Activated T-cell treated with anti-CD3 and anti-CD28 coated beads for 1 hour (primary cell): ENCODE results near the gene LCN15.
"Not testable (repeated sequence)": the region's sequence is repeated elsewhere in the genome, so short reads cannot be mapped to it uniquely, and the experiment has no call there.

Experiments used
- DNase-seq: peaks from one replicate; pipeline ENCODE4 v3.0.0-alpha.2; 2020; ENCODE audit warnings: low read depth

The LCN15 gene

GRCh38 chr9:136764301-136764891 lies at the start of gene LCN15:
Gene LCN15, minus strand, starts transcription at chr9:136764518. Its CDS starts 30 bp downstream, at chr9:136764488.
- DNase-seq, result no peak

GRCh38 chr9:136808806-136809158 lies 44.5 kb upstream of the LCN15 start:
- DNase-seq, result no peak

DNA sequence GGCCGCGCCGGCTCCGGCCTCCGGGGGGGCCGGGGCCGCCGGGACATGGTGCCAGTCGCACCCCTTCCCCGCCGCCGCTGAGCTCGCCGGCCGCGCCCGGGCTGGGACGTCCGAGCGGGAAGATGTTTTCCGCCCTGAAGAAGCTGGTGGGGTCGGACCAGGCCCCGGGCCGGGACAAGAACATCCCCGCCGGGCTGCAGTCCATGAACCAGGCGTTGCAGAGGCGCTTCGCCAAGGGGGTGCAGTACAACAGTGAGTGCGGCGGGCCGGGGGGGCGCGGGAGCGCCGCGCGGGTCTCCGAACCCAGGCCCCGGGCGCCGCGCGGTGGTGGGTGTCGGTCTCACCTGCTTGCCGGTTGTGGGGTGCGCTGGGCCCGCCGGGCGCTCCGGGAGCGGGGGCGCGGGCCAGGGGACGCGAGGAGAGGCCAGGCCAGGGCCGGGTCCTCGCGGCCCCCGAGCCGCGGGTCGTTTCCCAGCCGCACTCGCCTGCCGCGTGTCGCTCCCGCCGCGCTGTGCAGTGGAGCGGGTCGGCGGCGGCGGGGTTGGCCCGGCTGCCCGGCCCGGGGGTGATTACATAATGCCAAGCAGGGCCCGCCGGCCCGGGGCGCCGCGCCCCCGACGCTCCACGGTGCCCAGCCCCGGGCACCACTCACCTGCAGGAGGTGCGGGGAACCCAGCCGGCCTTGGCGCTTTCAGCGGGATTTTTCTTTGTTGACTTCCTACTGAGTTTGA lies 43.9 kb upstream of the LCN15 start:
- peak; percentile 44 for DNase-seq

GRCh38 chr9:136807281-136808074 lies 43.2 kb upstream of the LCN15 start, which contains the start of gene RABL6:
Gene RABL6, plus strand, starts transcription at chr9:136807948. Its CDS starts 249 bp downstream, at chr9:136808197.
- peak; percentile 70 for DNase-seq

- DNase-seq, result no peak
Observed at GRCh38 chr9:136806631-136807201, 42.4 kb upstream of the LCN15 start.

GRCh38 chr9:136806067-136806466 lies 41.7 kb upstream of the LCN15 start:
- DNase-seq, result no peak

DNA sequence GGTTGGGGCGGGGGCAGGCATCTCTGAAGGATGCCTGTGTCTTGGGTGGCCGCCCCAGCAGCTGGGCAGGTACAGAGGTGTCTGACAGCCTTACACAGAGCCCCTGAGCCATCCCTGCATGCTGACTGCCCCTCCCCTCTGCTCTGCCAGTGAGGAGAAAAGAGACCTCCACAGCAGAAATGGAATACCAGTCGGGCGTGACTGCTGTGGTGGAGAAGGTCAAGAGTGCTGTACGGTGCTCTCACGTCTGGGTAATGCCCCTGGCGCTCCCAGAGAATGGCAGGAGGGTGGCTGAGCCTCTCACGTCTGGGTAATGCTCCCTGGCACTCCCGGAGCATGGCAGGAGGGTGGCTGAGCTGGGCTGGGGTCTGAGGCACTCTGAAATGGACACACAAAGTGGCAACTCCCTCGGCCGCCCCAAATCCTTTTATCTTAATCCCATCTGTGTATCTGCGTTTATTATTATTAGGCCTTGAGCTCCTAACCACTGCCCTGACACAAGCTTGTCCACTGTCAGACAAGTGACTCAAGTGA lies 41.0 kb upstream of the LCN15 start:
- DNase-seq, result no peak

- no peak for DNase-seq
Observed at GRCh38 chr9:136804509-136805206, 40.3 kb upstream of the LCN15 start.

- DNase-seq, result no peak
Observed at GRCh38 chr9:136803551-136804508, 39.5 kb upstream of the LCN15 start.

- DNase-seq, result not testable (repeated sequence)
Observed at GRCh38 chr9:136803009-136803550, 38.8 kb upstream of the LCN15 start.

DNA sequence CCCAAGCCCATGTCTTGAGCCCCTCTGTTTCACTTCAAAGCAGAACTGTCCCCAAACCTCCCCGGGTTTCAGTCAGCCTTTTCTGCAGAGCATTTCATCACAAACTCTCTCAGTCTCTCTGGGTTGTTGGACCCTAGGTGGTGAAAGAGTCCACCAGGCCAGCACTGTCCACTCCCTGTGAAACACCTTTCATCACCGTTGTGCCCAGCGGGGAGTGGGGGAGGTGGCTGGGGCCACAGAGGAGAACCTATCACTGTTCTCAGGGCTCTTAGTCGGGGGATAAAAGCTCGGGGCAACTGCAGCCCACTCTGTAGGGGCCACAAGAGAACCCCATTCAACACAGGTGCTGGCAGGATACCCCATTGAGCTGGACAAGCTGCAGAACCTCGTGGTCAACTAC lies 38.0 kb upstream of the LCN15 start:
- no peak for DNase-seq

- peak; percentile 95 for DNase-seq
Observed at GRCh38 chr9:136799854-136800657, 35.7 kb upstream of the LCN15 start.

DNA sequence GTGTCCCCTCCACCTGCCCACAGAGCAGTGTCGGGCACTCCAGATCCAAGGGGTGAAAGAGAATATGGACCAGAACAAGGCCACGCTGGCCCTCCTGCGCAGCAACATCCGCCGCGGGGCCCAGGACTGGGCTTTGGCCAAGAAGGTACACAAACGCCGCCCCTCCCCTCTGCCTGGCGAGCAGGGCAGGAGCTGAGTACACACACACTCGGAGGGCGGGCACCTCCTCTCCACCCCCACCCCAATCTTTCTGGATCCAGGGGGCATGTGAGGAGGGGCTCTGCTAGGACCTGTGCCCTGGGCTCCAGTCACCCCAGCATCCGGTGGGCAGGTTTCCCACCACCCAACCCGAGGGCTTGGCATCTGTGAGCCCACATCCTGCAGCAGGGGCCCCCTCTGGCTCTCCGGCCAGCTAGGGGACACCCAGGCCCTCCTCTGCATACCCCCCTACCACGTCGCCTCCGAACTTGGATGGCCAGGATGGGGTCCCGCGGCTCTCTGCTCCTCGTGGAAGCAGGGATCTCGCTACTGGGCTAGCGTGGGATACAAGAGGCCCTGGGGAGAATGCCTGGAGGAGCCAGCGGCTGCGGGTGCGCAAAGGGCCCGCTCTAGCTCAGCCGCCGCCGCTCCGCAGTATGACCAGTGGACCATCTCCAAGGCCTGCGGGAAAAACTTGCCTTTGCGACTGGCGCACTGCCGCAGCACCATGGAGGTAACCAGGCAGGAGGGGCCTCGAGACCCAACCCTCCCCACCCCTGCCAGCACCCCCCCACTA lies 34.9 kb upstream of the LCN15 start:
- DNase-seq, result no peak

DNA sequence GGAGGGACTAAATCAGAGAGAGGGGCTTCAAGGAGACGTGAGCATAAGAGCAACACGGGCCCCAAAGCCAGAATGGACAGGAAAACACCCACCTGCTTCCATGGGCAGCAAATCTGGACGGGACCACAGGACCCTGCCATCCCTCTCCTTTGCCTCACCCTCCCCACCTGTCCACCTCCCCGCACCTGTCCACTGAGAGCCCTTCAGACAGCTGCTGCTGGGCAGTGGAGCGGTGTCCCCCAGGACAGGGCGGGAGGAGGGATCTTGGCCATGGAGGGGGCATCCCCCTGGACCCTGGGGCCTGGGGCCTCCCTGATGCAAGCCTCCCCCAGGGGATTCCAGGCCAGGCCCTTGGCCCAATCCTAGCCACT lies 34.4 kb upstream of the LCN15 start:
- DNase-seq, result no peak

DNA sequence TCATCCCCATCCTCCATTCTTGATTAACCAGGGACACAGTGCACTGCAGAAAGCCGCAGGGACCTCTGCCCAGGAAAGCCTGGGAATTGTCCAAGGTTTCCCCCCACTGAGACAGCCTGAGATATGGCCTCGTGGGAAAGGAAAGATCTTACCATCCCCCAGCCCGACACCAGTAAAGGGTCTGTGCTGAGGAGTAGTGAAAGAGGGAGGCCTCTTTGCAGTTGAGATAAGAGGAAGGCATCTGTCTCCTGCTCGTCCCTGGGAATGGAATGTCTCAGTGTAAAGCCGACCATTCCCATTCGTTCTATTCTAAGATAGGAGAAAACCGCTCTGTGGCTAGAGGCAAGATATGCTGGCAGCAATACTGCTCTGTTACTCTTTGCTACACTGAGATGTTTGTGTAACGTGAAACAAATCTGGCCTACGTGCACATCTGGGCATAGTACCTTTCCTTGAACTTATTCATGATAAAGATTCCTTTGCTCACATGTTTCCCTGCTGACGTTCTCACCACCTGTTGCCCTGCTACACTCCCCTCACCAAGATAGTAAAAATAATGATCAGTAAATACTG lies 32.5 kb upstream of the LCN15 start:
- not testable (repeated sequence) for DNase-seq

GRCh38 chr9:136796238-136796774 lies 32.0 kb upstream of the LCN15 start, which contains the start of gene CCDC183:
Gene CCDC183, plus strand, starts transcription at chr9:136796338. Its CDS starts 60 bp downstream, at chr9:136796398.
- no peak for DNase-seq

GRCh38 chr9:136795000-136795348 lies 30.7 kb upstream of the LCN15 start:
- DNase-seq, result no peak
